ENCODE results near the gene GIT2. TPM values are rescaled to one million over a fixed set of nuclear protein-coding genes. Genes with fewer than 3 reads are reported as not detected.
A peak's percentile ranks its signal among the peaks of the same experiment; 100 is the strongest.

GIT2 gene
- total and polyA plus RNA-seq, 2 of the 13 experiments (the other 11 are each of a cell fraction or from before 2014, with no cell fraction given) = 18.4 to 19.8 TPM

GRCh38 chr12:109900752-109901580, 95.2 kb downstream of the GIT2 start:
- DNase-seq (ENCODE audit: low spot score) (no peak), FAIRE-seq (peak; percentile 57), ATAC-seq (peak; percentile 72)
- Histone ChIP-seq H3K27me3 (ENCODE audit: control insufficient read depth in 1 of 2, insufficient read depth in 2 of 2, low read length in 2 of 2) (no peaks in the 10 kb centered on the region; a peak in 1 of 5 replicates), H3K79me2 (ENCODE audit: insufficient read depth, low read length) (peaks cover 18% of the 10 kb centered on the region), H3K36me3 (replicated peaks in 1 of 2; ENCODE audit: control insufficient read depth in 1 of 2, insufficient read depth in 2 of 2, low read length in 2 of 2) (peaks cover 4 to 30% of the 10 kb centered on the region in 2 experiments), H3K9ac (ENCODE audit: insufficient read depth, low read depth, low read length) (peak overlapping the region; percentile 83), H3K9me3 (ENCODE audit: low read length) (no peaks in the 10 kb centered on the region), H4K20me1 (ENCODE audit: insufficient read depth, low read length) (no peaks in the 10 kb centered on the region), H3K4me3 (replicated peaks in 1 of 3; ENCODE audit: insufficient read depth in 1 of 3, low read depth in 2 of 3, low read length in 3 of 3) (peak overlapping the region; percentile 68 to 81 (median 76)), H3K4me1 (ENCODE audit: insufficient read depth, low read length) (peaks cover 42% of the 10 kb centered on the region), H3K27ac (ENCODE audit: extremely low read length, insufficient read depth, low read length) (peak overlapping the region; percentile 74), H3K4me2 (ENCODE audit: low read depth, low read length) (peak overlapping the region; percentile 96), H2AFZ (ENCODE audit: low read length) (peak overlapping the region; percentile 39)
- WGBS (ENCODE audit: low lambda C conversion rate) = 17% methylated on average over 7 of the region's 16 CpGs
- intact Hi-C loops (cut with micrococcal nuclease; ENCODE audit: unreplicated experiment) = no loop called here
- no TSS peak for BruUV-seq (replicated peaks)
- CTCF ChIA-PET (ENCODE audit: low intra/inter-chr PET ratio, low total read pairs) = no interaction called here
- POLR2A ChIA-PET = interaction anchor here (0.6 to 2.0 kb wide), 5 partner anchors 10 to 225 kb away, joined by 3 to 6 read pairs (median 4); no protein-coding TSS in a partner anchor
- in situ Hi-C loops (cut with HindIII; ENCODE audit: extremely low pct_ligation_motif_present, low pct_unique_long_range_greater_than_20kb) = no loop called here
- TF ChIP-seq SKI (IDR thresholded peaks at IDR 0.05; ENCODE audit: partially characterized antibody) = no peak
- 0 out of 2 replicates have a peak, but pooled peaks have one; percentile 3 for TF ChIP-seq IRX3 (CRISPR knock-in tag; IDR thresholded peaks at IDR 0.05; ENCODE audit: borderline replicate concordance, low read depth)
- no peak for TF ChIP-seq KAT8 (CRISPR knock-in tag; IDR thresholded peaks at IDR 0.05)
- TF ChIP-seq GATAD1 (CRISPR knock-in tag; IDR thresholded peaks at IDR 0.05) = no peak
- no peak for TF ChIP-seq ZNF563 (CRISPR knock-in tag; IDR thresholded peaks at IDR 0.05)
- peak; percentile 24; the same call in 1 of the 2 replicates for TF ChIP-seq SALL2 (CRISPR knock-in tag; IDR thresholded peaks at IDR 0.05)
- 0 out of 2 replicates have a peak, but pooled peaks have one; percentile 39 for TF ChIP-seq E2F2 (CRISPR knock-in tag; IDR thresholded peaks at IDR 0.05; ENCODE audit: borderline replicate concordance)
- TF ChIP-seq ZBTB43 (CRISPR knock-in tag; conservative IDR thresholded peaks at IDR 0.05) = peak; percentile 14; the same call in 1 of the 2 replicates
- TF ChIP-seq BRD4 (CRISPR knock-in tag; IDR thresholded peaks at IDR 0.05) = 0 out of 2 replicates have a peak, but pooled peaks have one; percentile 55
- TF ChIP-seq MTERF4 (CRISPR knock-in tag; IDR thresholded peaks at IDR 0.05) = 0 out of 2 replicates have a peak, but pooled peaks have one; percentile 29
- no peak for TF ChIP-seq CCDC6 (CRISPR knock-in tag; IDR thresholded peaks at IDR 0.05)
- 0 out of 2 replicates have a peak, but pooled peaks have one; percentile 23 for TF ChIP-seq ZNF761 (CRISPR knock-in tag; conservative IDR thresholded peaks at IDR 0.05)
- 0 out of 2 replicates have a peak, but pooled peaks have one; percentile 12 for TF ChIP-seq CENPT (CRISPR knock-in tag; IDR thresholded peaks at IDR 0.05; ENCODE audit: low read depth)
- TF ChIP-seq PHF5A (CRISPR knock-in tag; IDR thresholded peaks at IDR 0.05; ENCODE audit: low read depth, unreplicated experiment) = peak; percentile 4
- TF ChIP-seq ZNF709 (CRISPR knock-in tag; IDR thresholded peaks at IDR 0.05) = 0 out of 2 replicates have a peak, but pooled peaks have one; percentile 14
- 0 out of 2 replicates have a peak, but pooled peaks have one; percentile 0 for TF ChIP-seq HNF4A (CRISPR knock-in tag; IDR thresholded peaks at IDR 0.05)
- TF ChIP-seq MYPOP (CRISPR knock-in tag; IDR thresholded peaks at IDR 0.05) = peak; percentile 10; the same call in 1 of the 2 replicates
- no peak for TF ChIP-seq TCF7L2 (IDR thresholded peaks at IDR 0.05; ENCODE audit: low read depth, low read length)
- no peak for TF ChIP-seq THAP11 (CRISPR knock-in tag; IDR thresholded peaks at IDR 0.05)
- TF ChIP-seq TEAD3 (CRISPR knock-in tag; optimal IDR thresholded peaks at IDR 0.05; ENCODE audit: borderline replicate concordance) = no peak

All from HepG2 (cell line).